Measurements from ENCODE around the gene SLC24A3.

SLC24A3 gene

DNA sequence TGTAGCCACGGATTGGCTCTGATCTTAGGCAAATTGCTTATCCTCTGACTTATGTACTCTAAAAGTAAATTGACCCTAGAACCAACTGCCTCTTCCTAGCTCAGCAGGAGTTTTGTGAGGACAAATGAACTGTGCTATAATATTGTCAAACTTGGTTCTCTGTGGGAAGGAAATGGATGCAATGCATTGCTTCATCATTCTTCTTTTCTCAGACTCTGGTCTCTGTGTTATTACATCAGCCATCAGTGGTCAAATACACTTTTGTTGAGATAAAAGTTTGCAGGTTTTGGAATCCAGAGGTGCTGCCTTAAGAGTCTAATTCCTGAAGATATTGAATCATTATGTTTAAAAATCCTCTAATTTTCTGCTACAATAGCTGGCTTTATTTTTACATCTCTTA is 64.9 kb downstream of the SLC24A3 start:
- Histone ChIP-seq H3K4me2 (ENCODE audit: low read depth, low read length, poor library complexity, severe bottlenecking) (no peak overlapping the region), H3K27me3 (ENCODE audit: insufficient read depth, low read length, poor library complexity, severe bottlenecking) (no peaks in the 10 kb centered on the region), H3K4me1 (ENCODE audit: insufficient read depth, low read length, poor library complexity, severe bottlenecking) (no peaks in the 10 kb centered on the region), H3K9me3 (ENCODE audit: insufficient read depth, low read depth, low read length) (no peaks in the 10 kb centered on the region), H3K4me3 (ENCODE audit: low read length, poor library complexity, severe bottlenecking) (no peak overlapping the region), H3K9ac (ENCODE audit: low read depth, low read length, poor library complexity, severe bottlenecking) (no peak overlapping the region), H2AFZ (ENCODE audit: low read length) (no peak overlapping the region), H4K20me1 (ENCODE audit: insufficient read depth, low read length, poor library complexity, severe bottlenecking) (no peaks in the 10 kb centered on the region), H3K9me2 (replicated peaks; ENCODE audit: low read depth, low read length) (no peaks in the 10 kb centered on the region), H3K36me3 (ENCODE audit: insufficient read depth, low read length) (no peaks in the 10 kb centered on the region), H3K79me2 (ENCODE audit: insufficient read depth, low read length) (no peaks in the 10 kb centered on the region), H3F3A (ENCODE audit: low read depth) (no peaks in the 10 kb centered on the region)
- TF ChIP-seq EZH2phosphoT487 (IDR thresholded peaks at IDR 0.05; ENCODE audit: borderline replicate concordance) (no peak), CTCF (conservative IDR thresholded peaks at IDR 0.05; ENCODE audit: low read length) (no peak)

DNA sequence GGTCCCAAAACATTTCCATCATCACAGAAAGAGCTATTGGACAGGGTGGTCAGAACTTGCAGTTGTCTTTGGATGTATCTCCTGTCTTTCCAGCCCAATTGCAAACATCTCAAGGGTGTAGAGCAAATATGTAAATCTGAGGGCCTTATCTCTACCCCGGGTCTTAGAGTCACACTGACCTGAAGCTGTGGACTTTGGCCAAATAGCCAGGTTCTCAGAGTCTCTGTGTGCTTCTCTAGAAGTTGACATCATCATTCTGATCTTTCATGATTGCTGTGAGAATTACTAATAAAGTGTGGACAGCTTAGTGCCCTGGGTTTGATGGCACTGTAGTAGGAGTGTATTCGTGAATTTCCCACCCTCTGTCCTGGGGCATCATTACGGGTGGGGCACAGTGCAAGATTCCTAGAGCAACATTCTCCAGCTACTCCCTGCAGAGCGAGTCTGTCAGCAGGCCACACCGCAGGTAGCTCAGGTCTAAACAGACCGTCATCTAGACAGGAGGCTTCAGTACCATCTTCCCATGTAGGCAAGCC is 71.1 kb downstream of the SLC24A3 start:
- no peaks in the 10 kb centered on the region for H3F3A ChIP-seq (ENCODE audit: low read depth)
- H3K9ac ChIP-seq (ENCODE audit: low read depth, low read length, poor library complexity, severe bottlenecking) = no peak overlapping the region

DNA sequence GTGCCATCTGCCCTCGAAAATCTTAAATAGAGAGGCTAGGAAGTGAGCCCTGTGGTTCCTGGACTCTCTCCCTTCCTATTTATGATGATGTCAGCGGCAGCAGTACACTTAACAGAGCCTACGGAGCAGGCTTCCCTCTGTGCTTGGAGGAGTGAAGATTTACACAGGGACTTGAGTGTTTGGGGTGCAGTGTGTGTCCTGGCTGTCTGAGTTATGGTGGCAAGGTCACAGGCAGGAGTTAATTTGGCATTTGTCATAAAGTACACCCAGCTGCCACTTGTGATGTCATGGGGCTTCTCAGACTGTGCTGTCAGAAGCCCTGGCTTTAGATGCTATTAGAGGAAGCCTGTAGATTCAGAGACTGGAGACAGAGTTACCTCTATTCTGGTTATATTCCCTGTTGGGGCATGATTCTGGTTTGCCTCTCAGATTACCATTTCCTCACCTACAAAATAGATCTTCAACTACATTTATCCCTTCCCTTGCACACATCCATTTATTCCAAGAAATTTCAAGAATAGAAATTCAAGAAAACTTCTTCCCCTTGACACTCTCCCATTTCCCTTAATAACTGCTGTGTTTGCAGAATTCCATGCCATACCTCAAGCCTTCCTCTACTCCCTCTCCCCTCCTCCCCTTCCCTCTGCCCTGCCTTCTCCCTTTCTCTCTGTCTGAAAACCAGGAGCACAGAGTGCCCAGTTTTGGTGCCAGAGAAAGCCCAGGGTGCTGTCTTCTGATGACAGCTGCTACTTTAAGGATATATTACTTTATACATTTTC is 72.1 kb downstream of the SLC24A3 start:
- H3F3A ChIP-seq (ENCODE audit: low read depth) = no peaks in the 10 kb centered on the region
- TF ChIP-seq CTCF (conservative IDR thresholded peaks at IDR 0.05; ENCODE audit: low read length) (no peak), EZH2phosphoT487 (IDR thresholded peaks at IDR 0.05; ENCODE audit: borderline replicate concordance) (no peak)
- no peak overlapping the region for H3K4me2 ChIP-seq (ENCODE audit: low read depth, low read length, poor library complexity, severe bottlenecking)
- no peaks in the 10 kb centered on the region for H3K9me2 ChIP-seq (replicated peaks; ENCODE audit: low read depth, low read length)
- H3K79me2 ChIP-seq (ENCODE audit: insufficient read depth, low read length) = no peaks in the 10 kb centered on the region
- H3K9ac ChIP-seq (ENCODE audit: low read depth, low read length, poor library complexity, severe bottlenecking) = no peak overlapping the region
- H3K4me3 ChIP-seq (ENCODE audit: low read length, poor library complexity, severe bottlenecking) = no peak overlapping the region
- H3K4me1 ChIP-seq (ENCODE audit: insufficient read depth, low read length, poor library complexity, severe bottlenecking) = no peaks in the 10 kb centered on the region
- H3K27me3 ChIP-seq (ENCODE audit: insufficient read depth, low read length, poor library complexity, severe bottlenecking) = no peaks in the 10 kb centered on the region
- H2AFZ ChIP-seq (ENCODE audit: low read length) = no peak overlapping the region
- no peaks in the 10 kb centered on the region for H4K20me1 ChIP-seq (ENCODE audit: insufficient read depth, low read length, poor library complexity, severe bottlenecking)
- no peaks in the 10 kb centered on the region for H3K36me3 ChIP-seq (ENCODE audit: insufficient read depth, low read length)
- no peaks in the 10 kb centered on the region for H3K9me3 ChIP-seq (ENCODE audit: insufficient read depth, low read depth, low read length)

More for the DNA sequence above, 71.1 kb downstream of the SLC24A3 start:
- Histone ChIP-seq H3K27me3 (ENCODE audit: insufficient read depth, low read length, poor library complexity, severe bottlenecking) (no peaks in the 10 kb centered on the region), H3K79me2 (ENCODE audit: insufficient read depth, low read length) (no peaks in the 10 kb centered on the region), H3K36me3 (ENCODE audit: insufficient read depth, low read length) (no peaks in the 10 kb centered on the region), H3K4me1 (ENCODE audit: insufficient read depth, low read length, poor library complexity, severe bottlenecking) (no peaks in the 10 kb centered on the region), H4K20me1 (ENCODE audit: insufficient read depth, low read length, poor library complexity, severe bottlenecking) (no peaks in the 10 kb centered on the region), H3K9me3 (ENCODE audit: insufficient read depth, low read depth, low read length) (no peaks in the 10 kb centered on the region), H3K4me3 (ENCODE audit: low read length, poor library complexity, severe bottlenecking) (no peak overlapping the region), H3K4me2 (ENCODE audit: low read depth, low read length, poor library complexity, severe bottlenecking) (no peak overlapping the region), H3K9me2 (replicated peaks; ENCODE audit: low read depth, low read length) (no peaks in the 10 kb centered on the region), H2AFZ (ENCODE audit: low read length) (no peak overlapping the region)
- TF ChIP-seq EZH2phosphoT487 (IDR thresholded peaks at IDR 0.05; ENCODE audit: borderline replicate concordance) (no peak), CTCF (conservative IDR thresholded peaks at IDR 0.05; ENCODE audit: low read length) (no peak)
